Retinal pigment epithelial cell (primary cell): Measurements from ENCODE around the gene PRKACA.

Experiments
- DNase-seq: peaks from one replicate; pipeline ENCODE4 v3.0.0-alpha.2; 2010; ENCODE audit warnings: low read depth
- H3K4me3 ChIP-seq: 2 replicates; pipeline ENCODE4 v1.5.1; 2011; ENCODE audit warnings: mild to moderate bottlenecking, low read length, control low read depth, moderate library complexity
- CTCF ChIP-seq: conservative IDR thresholded peaks from 2 replicates; pipeline ENCODE4 v1.5.1; 2011; ENCODE audit warnings: low read depth, low read length, control low read depth, inconsistent platforms

The PRKACA gene

GRCh38 chr19:14122924-14123323 is 5.4 kb upstream of the PRKACA start:
- no peak for DNase-seq
- TF ChIP-seq CTCF = no peak
- no peak overlapping the region for H3K4me3 ChIP-seq

- H3K4me3 ChIP-seq = no peak overlapping the region
- no peak for DNase-seq
- TF ChIP-seq CTCF = no peak
Measured at GRCh38 chr19:14120497-14120780, 2.9 kb upstream of the PRKACA start.

GRCh38 chr19:14119644-14120496 is 2.3 kb upstream of the PRKACA start:
- no peak for TF ChIP-seq CTCF
- no peak overlapping the region for H3K4me3 ChIP-seq
- DNase-seq = no peak

- no peak for TF ChIP-seq CTCF
- DNase-seq = no peak
- H3K4me3 ChIP-seq = peak overlapping the region; percentile 48
Measured at GRCh38 chr19:14119146-14119545, 1.6 kb upstream of the PRKACA start.

- TF ChIP-seq CTCF = no peak
- peak overlapping the region; percentile 48 for H3K4me3 ChIP-seq
- DNase-seq = peak; percentile 9
Measured at GRCh38 chr19:14118165-14119051, 846 bp upstream of the PRKACA start.

GRCh38 chr19:14116918-14117578 is 514 bp downstream of the PRKACA start:
- H3K4me3 ChIP-seq = peak overlapping the region; percentile 75
- TF ChIP-seq CTCF = no peak
- no peak for DNase-seq
